Endometrium (tissue), 2 donors: ENCODE measurements around the gene SGSH.

Experiments
- FAIRE-seq: peaks from 2 replicates; lab custom pipeline; 2012; peaks lifted over from hg19 to GRCh38; lab: Jason Lieb, UNC
- donor health status: control.
- donor health status: control.

The SGSH gene

DNA sequence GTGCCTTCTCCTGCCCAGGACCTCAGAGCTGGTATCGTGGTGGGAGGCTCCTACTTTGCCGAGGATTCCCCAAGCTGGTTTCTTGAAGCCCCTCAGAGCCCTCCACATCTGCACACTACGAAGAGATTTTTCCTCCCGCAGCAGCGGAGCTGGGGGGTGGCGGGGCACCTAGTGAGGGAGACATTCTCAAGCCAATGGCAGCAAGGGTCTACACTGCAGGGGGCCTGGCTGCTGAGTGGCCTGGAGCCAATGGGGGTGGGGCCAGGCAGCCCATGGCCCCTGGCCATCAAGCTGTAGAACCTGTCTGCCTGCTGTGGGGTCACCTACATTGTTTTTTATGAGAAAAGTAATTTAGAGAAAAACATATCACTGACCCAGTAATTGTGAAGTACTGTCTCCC is 5.1 kb upstream of the SGSH start:
- no peak for FAIRE-seq

GRCh38 chr17:80224683-80225082 is 4.5 kb upstream of the SGSH start:
- no peak for FAIRE-seq

DNA sequence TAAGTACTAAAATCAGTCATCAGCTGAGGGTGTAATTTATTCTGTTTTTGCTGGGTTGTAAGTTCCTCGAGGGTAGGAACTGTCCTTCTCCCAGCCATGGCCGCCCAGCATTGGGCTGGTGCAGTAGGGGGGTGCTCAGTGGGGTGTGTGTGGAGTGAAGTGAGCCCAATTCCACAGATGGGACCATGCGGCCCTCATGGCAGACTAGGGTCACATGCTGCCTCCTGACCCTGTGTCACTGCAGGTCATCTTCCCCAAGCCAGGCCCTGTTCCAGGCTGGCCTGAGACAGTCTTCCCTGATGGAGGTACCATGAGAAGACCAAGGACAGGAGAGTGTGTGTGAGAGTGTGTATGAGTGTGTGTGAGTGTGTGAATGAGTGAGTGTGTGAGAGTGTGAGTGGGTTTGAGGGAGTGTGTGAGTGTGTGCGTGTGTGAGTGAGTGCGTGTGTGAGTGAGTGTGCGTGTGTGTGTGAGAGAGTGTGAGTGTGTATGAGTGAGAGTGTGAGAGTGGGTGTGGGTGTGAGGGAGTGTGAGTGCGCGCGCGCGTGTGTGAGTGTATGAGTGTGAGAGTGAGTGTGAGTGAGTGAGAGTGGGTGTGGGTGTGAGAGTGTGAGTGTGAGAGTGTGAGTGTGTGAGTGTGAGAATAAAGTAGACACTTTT is 3.8 kb upstream of the SGSH start:
- FAIRE-seq = no peak

DNA sequence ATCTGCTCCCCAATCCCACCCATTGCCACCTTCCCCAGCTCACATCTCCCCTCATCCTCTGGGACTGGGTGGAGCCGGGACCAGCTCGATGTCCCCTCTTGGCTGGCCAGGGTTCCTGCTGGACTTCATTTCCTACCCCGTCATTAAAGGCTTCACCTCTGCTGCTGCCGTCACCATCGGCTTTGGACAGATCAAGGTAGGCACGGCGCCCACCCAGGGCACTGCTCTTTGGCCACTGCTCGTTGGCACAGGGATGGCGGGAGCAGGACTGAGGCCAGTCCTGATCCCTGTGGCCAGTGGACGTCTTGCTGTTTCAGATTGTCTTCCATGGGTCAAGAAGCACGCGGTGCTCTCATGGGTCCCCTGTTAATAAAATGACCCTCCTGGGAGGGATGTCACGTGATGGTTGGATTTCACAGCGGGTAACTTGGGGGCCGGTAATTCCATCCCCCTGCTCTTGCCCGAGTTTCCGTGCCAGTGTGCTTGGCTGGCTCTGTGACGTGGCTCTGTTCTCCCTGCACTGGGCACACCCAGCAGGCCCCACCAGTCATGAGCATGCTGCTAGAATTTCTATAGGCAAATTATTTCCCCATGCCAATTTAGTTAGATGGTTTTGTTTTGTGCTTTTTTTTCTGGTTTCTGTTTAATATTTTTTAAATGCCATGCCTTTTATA is 3.1 kb upstream of the SGSH start:
- FAIRE-seq = no peak

GRCh38 chr17:80222376-80223141 is 2.4 kb upstream of the SGSH start:
- no peak for FAIRE-seq

DNA sequence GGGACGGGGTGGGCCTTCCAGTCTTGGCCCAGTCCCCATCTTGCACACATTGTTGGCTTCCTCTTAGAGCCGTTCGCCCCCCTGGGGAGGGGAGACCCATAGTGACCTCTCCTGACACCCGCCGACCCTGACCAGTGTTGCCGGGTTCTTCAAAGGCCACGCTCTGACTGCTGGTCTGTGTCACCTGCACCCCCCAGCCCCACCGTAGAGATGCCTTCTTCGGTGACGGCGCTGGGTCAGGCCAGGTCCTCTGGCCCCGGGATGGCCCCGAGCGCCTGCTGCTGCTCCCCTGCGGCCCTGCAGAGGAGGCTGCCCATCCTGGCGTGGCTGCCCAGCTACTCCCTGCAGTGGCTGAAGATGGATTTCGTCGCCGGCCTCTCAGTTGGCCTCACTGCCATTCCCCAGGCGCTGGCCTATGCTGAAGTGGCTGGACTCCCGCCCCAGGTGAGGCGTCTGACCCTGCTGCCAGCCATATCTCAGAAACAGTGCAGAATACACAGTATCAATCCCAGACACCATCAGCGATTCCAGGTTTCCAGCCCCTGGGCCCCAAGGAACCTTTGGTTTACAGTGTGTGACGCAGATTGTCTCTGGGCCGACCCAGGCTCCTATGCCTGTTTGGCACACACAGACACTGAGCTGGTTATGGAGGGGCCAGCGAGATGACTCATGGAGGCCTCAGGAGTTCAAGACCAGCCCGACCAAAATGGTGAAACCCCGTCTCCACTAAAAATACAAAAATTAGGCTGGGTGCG is 1.4 kb upstream of the SGSH start:
- FAIRE-seq = no peak

GRCh38 chr17:80220736-80221215 is 643 bp upstream of the SGSH start:
- no peak for FAIRE-seq

- FAIRE-seq = no peak
These were observed 425 bp downstream of the SGSH start for GRCh38 chr17:80219763-80220053.

GRCh38 chr17:80219013-80219762 is 945 bp downstream of the SGSH start:
- FAIRE-seq = no peak

DNA sequence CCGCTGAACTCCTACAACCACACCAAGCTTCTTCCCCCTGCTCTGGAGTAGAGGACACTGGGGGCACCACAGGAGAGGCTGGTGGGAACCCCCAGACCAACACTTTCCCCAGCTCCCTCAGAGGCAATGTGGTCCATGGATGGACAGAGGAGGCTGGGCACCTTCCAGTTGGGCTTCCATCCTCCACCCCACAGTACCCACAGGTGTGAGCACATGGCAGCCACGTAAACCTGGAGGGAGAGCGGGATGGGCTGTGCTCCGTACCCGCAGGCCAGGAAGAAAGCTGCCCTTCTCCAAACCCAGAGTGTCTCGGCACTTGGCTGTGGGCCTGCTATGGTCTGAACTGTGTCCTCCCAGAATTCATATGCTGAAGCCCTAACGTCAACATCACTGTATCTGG is 1.7 kb downstream of the SGSH start:
- FAIRE-seq = no peak

DNA sequence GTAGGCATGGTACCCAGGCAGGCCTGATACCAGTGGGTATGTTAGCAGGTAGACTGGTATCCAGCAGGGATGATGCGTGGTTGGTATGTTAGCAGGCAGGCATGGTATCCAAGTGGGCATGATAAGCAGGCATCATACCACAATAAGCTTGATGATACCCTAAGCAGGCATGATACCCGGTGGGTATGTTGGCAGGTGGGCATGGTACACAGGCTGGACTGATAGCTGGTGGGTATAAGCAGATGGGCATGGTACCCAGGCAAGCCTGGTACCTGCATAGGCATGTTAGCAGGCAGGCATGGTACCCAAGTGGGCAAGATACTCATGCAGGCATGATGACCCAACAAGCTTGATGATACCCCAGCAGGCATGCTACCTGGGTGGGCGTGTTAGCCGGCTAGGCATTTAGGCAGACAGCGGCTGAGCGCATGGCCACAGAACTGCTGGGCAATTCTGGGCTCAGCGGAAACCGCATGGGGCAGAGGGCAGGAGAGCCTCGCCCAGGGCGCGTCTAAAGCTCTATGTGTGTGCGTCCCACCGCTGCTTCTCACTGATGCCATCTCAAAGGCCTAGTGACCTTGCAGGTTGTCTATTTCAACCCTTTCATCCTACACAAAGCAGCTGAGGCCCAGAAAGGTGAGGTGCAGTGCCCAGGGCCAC is 2.3 kb downstream of the SGSH start:
- no peak for FAIRE-seq

DNA sequence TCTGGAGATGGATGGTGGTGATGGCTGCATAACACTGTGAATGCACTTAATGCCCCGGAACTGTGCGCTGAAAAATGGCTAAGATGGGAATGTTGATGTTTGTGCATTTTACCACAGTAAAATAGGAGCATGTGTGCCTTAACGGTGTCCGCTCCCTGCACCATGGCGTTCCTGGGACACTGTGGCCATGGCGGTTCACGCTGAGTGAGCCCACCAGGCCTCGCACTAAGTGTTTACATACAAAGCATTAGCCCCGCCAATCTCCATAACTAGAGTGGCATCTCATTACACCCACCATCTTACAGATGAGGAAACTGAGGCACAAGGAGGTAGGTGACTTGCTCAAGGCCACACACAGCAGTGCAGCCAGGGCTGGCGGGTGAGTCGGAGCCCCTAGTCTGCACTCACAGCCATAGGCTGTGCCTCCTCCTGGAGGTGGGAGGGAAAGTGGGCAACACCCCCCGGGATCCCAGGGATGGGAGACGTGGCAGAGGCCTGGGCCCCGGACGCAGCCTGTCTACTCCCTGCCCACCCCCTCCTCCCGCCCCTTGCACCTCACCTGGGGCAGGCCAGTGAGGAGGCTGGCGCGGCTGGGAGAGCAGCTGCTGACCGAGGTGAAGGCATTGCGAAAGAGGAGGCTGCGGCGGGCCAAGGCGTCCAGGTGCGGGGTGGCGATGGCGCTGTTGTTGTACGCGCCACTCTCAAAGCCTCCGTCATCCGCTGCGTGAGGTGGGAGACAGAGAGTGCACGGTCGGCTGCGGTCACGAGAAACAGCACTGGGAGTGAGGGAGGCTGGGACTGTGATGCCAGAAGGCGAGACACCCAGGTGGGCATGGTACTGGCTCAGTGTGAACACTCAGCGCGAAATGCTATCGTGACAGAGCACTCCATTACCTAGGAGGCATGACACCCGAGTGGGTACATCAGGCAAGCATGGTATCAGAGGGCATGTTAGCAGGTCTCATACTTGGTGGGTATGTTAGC is 3.4 kb downstream of the SGSH start:
- no peak for FAIRE-seq

GRCh38 chr17:80214878-80215210 is 5.3 kb downstream of the SGSH start:
- FAIRE-seq = no peak

GRCh38 chr17:80214012-80214877 is 5.9 kb downstream of the SGSH start:
- FAIRE-seq = no peak

DNA sequence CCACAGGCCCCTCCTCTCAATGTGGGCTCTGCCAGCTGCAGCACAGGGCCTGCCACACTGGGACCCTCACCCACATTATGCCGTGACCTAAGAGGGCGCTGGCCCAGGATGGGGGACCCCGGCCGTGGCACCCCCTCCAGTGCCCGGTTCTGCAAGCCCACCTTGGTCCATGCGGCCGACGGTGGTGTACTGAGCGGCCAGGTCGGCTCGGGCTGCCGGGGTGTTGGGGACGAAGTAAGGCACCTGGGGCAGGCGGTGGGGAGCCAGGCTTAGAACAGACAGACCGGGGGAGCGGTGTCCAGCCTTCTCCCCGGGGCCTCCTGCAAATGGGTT is 6.5 kb downstream of the SGSH start:
- no peak for FAIRE-seq

DNA sequence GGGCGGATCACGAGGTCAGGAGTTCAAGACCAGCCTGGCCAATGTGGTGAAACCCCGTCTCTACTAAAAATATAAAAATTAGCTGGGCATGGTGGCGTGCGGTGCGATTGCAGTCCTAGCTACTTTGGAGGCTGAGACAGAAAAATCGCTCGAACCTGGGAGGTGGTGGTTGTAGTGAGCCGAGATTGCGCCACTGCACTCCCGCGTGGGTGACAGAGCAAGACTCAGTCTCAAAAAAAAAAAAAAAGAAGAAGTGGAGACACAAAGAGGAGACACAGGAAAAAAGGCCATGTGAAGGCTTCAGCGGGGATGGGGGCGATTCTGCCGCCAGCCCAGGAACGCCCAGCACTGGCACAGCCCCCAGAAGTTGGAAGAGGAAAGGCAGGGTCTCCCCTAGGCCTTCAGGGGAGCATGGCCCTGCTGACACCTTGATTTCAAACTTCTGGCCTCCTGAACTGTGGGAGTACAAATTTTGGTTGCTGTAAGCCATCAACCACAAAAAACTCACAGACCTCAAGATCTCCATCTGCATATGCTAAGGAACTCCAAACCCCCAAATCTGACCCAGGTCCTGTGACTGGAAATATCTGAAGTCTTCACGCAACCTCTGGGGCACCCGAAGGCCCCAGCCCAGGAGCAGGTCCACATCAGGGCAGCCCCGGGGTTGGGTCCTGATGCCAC is 7.0 kb downstream of the SGSH start:
- FAIRE-seq = no peak

DNA sequence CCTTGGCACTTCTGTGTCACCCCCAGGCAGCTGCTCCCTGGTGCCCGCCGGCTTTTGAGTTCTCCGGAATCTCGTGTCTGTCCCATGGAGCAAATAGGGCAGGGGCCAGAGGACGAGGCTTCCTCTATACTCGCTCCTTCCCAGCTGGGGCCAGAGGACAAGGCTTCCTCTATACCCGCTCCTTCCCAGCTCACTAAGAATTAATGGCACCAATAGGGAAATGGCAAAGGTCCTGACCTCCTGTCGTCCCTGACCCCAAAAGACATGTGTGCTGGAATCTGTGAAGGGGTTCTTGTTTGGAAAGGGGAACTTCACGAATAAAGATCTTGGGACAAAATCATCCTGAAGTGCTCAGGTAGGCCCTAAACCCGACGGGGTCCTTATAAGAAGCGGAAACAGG is 7.6 kb downstream of the SGSH start:
- no peak for FAIRE-seq

DNA sequence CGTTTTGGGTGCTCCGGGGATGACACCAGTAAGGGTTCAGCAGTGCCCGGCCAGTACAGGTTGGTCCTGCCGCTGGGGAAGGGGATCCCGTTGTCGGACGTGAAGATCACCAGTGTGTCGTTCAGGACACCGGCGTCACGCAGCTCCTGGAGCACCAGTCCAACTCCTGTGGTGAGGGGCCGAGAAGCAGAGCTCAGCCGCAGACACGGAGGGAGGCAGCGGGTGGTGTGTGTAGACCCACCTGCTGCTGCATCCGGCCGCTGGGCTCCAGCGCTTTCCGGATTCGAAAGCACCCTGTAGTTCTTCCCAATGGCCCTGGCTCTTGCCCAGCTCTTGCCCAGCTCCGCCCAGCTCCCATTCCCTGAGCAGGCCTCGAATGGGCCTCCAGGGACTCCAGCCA is 8.0 kb downstream of the SGSH start:
- FAIRE-seq = no peak
